HG03159 (cell line): ENCODE measurements around the gene RAPGEF1.
"Not testable (repeated sequence)": the region's sequence is repeated elsewhere in the genome, so short reads cannot be mapped to it uniquely, and the experiment has no call there.

Source experiments
- ATAC-seq: cut with Tn5 transposase; IDR thresholded peaks from one replicate; pipeline ENCODE4 v1.9.1; 2021; ENCODE audit warnings: mild to moderate bottlenecking, moderate library complexity; ENCODE audit not compliant: unreplicated experiment

Gene RAPGEF1

GRCh38 chr9:131731237-131731636 lies 8.6 kb downstream of the RAPGEF1 start:
- ATAC-seq = no peak

GRCh38 chr9:131728961-131729360 lies 10.9 kb downstream of the RAPGEF1 start:
- ATAC-seq = peak; percentile 10

- ATAC-seq = no peak
Observed at GRCh38 chr9:131728546-131728910, 11.3 kb downstream of the RAPGEF1 start.

DNA sequence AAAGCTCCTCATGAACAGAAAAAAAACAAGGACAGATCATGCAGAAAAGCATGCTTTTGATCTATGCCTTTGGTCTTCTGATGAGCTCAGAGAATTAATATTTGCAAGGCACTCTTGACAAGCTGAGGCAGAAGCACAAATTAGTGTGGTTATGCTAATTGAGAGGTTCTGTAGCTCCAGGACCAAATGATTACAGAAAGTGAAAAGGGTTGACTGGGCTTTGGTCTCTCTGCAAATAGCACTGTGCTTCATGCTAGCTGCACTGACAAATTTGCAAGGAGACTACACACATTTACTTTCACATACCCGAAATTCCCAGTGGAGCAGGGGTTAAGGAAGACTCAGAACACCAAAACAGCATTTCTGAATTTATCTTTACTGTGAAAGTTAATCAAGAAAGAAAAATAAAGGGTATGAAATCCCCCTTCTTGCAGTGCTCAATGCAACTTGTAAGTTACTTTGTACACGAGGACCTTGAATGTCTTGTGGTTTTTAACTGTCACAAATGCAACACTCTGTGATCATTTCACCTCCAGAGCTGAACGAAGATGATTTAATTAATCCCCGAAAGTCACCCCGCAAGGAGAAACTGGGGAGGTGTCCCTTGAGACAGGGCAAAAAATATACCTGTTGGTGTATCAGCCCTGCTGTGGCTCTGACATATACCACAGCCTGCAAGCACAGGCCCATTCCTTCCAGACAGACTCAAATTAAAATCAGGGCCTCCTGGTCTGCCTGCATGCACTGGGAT lies 11.9 kb downstream of the RAPGEF1 start:
- ATAC-seq = no peak

DNA sequence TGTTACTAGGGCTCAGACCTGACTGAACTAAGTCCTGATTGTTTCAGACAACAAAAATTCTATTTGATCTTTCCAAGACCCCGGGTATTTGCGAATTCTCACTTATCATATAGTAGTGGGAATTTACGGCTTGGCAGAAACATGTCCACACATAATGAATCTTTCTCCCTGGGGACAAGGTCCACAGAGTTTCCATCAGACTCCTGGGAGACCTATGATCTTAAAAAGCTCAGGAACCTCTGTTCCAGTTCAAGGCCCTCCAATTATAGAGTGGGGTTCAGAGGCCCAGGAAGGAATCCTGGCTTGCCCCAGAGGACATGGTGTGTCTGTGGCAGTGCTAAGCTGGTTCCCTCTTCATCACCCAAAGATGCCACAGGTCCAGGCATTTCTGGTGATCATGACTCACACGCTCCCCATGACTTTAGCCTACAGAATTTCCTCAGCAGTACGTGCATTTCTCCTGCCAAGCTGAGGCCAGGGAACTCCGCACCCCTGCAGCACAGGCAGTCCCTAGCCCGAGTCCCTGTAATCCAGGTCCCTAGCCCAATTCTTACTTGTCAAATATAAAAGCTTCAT lies 12.6 kb downstream of the RAPGEF1 start:
- no peak for ATAC-seq

DNA sequence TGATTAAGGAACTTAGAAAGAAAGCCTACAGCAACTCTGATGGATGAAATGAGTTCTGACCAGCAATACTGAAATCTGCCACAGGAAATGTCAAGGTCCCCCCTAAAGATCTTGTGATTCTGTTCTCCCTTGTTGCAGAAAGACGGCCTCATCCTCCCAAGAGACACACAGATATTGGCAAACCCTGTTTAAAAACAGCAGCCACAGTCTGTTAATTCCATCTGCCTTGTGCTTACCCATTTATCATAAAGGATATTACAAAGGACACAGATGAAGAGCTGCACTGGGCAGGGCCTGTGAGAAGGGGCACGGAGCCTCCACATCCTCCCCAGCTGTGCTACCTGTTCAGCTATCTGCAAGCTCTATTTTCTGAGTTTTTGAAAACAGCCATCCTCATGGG lies 15.2 kb downstream of the RAPGEF1 start:
- ATAC-seq = no peak

DNA sequence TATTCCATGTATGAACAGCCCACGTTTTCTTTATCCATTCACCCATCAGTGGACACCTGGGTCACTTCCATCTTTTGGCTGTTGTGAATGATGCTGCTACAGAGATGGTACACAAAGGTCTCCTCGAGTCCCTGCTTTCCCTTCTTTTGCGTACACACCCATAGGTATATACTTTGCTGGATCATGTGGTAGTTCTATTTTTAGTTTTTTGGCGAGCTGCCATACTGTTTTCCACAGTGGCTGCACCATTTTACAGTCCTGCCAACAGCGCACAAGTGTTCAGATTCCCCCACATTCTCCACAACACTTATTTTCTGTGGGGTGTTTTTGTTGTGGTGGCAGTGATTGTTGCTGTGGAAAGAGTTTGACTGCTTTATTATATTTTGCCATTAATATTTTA lies 16.2 kb downstream of the RAPGEF1 start:
- no peak for ATAC-seq

DNA sequence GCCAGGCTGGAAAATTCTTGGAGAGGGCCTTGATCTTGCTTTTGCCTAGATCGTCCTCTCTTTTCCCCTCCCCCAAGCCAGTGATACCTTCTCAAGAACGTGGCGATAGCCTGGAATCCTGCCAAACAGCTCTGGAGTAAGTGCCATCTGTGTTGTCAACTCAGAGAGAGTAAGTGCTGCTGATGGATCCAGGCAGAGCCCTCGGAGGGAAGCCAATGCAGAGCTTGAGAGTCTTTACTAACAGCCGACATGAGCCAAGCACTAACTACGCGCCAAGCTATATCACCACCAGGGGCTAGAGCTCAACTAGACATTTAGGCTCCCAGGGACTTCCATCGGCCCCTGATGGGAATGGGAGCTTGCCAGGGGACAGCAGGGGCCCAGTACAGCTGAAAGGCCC lies 17.6 kb downstream of the RAPGEF1 start:
- ATAC-seq = no peak

DNA sequence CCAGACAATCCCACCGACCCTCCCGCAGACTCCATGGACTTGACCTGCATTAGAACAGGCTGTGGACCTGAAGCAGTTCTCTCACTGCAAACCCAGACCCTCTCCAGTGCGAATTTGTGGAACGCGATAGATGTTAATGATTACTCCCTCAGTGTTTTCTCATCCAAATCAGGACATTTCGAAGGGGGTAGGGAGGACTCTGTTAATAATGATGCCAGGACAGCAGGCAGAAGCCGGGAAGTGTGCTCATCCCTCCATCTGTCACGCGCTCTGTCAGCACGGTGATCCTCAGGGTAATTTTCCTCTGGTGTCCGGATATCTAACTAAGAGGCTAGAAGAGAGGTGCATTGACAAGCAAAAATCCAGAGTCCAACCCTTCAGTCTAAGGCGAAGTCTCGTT lies 18.8 kb downstream of the RAPGEF1 start:
- ATAC-seq = no peak

GRCh38 chr9:131720330-131720729 lies 19.5 kb downstream of the RAPGEF1 start:
- no peak for ATAC-seq

DNA sequence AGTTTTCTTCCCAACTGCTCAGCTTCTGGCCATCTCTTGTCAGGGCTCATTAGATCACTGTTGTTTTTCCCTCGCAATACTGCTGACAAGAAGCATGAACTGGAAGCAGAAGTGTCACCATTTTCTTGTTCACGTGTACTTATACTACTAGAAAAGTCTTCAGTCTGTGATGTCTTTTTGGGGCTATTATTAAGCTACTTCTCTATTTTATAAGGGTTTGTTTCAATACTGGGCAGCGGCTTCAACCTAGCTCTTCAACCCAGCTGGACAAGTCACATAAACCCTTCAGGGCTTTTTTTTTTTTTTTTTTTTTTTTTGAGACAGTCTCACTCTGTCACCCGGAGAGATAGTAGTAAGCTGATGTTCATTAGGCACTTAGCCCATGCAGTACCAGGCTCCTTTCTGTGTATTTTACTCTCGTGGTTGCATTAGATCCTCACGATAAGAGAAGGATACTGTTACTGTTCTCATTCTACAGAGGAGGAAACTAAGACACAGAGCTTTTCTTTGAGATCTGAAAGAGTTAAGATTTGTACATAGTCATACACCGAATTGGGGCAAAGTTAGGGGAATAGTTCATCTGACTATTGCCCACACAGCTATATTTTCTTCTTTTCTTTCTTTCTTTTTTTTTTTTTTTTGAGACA lies 20.5 kb downstream of the RAPGEF1 start:
- no peak for ATAC-seq

- no peak for ATAC-seq
Observed at GRCh38 chr9:131717719-131718460, 22.0 kb downstream of the RAPGEF1 start.

DNA sequence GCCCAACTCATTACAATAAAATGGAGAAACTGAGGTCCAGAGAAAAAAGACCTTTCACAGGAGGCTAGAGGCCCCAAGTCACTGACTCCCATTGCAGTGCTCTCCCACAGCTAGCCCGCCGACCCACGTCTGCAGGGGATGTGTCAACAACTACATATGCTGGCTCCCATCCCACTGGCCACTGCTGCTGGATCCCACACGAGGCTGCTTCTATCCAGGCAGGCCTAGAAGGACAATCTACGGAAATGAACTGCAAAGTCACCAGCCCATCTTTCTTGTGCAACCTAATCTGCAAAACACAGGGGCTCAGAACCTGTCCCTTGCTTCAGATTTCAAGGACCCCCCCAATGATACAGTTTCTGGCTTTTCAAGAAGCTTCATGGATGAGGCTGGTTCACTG lies 24.0 kb downstream of the RAPGEF1 start:
- no peak for ATAC-seq

DNA sequence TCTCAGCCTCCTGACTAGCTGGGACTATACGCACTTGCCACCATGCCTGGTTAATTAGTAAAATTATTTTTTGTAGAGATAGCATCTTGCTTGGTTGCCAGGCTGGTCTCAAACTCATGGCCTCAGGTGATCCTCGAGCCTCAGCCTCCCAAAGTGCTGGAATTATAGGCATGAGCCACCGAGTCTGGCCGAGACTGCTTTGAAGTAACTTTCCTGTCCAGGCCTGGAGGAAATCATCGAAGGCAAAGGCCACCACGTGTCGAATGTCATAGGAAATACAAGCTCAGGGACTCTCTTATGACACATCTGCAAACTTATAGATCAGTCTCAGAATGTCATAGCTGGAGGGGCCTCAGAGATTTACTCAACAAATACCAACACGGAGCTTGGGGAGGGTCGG lies 25.1 kb downstream of the RAPGEF1 start:
- ATAC-seq = no peak

DNA sequence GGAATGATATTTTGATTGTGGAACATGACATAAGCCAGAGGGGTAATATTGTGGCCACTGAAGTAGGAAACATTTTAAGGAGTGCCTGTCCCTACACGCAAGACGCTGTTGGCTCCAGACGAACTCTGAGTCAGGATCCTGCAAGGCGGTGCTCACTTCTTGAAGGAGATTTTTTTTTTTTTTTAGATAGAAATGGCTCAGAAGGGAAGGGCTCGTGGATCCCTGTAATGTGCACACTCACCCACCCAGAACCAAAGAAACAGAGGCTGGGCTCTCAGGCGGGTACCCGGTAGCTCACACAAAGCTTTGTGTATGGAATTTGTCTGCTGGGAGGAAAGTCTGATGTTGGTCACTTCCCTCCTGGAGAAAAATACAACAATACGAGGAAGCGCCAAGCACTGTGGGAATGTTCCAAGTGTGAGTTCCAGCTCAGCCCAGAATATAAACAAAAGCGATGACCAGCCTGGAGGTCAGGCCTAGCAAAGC lies 25.7 kb downstream of the RAPGEF1 start:
- ATAC-seq = no peak

GRCh38 chr9:131713016-131713415 lies 26.9 kb downstream of the RAPGEF1 start:
- no peak for ATAC-seq

DNA sequence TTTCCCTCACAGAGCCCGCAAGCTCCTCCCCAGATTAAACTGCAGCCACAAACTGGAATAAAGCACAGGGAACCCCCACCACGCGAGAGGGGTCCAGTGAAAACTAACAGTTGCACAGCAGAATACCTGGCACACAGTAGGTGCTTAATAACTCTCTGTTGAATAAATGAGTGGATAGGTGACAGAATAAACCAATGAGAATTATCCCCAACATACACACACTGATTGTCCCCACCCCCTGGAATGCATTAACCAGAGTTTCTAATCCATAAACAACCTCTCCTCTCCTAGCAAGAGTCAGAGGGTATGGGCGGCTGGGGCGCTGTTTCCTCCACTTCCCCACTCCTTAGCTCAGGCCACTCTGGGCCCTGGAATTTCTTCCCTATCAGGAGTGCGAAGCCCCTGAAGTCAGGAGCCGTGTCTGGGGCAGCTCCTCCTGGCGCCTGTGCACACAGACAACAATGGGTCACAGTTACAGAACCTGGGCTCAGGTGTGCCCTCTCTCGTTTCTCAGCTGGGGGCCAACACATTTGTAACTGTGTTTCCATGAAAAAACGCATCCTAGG lies 27.6 kb downstream of the RAPGEF1 start:
- ATAC-seq = no peak

DNA sequence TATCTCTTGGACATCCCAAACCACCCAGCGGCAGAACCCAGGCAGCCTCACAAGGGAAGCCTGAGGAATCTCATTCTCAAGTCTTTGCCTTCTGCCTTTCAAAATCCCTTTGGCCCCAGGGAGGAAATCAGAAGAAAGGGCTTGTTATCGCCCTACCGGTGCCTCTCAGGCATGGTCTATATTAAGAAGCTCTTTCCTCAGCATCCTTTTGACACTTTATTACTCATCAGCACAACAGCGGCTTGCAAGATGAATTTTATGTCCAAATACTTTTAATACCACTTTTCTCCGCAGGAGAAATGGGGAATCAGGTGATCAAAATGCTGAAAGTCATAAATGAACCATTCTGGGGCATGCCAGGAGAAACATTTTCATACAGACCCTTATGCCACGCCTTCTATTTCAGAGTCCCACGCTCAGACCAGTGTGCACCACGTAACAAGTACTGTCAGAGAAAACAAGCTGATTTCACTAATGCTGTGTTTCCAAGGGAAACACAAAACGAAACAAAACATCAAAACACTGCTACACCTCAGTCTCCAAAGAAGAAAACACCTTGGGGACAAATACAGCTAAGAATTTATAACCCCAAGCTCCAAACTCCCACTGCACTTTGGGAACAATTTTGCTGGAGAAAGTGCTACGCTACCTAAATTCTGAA lies 30.0 kb downstream of the RAPGEF1 start:
- peak; percentile 68 for ATAC-seq

DNA sequence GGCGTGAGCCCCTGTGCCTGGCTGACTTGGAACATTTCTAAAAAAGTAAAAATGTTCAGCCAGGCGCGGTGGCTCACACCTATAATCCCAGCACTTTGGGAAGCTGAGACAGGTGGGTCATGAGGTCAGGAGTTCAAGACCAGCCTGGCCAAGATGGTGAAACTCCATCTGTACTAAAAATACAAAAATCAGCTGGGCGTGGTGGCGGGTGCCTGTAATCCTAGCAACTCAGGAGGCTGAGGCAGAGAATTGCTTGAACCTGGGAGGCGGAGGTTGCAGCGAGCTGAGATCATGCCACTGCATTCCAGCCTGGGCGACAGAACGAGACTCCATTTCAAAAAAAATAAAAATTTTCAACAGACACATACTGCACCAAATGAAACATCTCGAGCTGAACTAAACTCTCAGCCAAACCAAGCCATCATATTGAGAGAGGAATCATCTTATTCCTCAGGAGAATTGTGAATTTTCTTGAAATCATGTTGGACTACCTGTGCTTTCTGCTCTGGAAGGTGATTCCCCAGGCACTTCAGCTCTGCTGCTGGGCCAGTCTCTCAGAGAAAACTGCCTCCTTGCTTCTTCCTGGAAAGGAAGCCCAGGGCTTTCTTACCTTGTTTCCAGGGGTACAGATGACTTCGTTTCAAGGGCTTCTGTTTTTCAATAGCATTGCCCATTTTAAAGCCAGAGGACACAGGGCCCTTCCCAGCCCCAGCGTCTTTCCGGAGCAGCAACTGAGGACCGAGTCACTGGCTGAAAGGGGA lies 30.7 kb downstream of the RAPGEF1 start:
- ATAC-seq = not testable (repeated sequence)
